Stomach smooth muscle (tissue), 2 donors: Measurements from ENCODE around the gene PRR7.

Experiments
- H3K27ac ChIP-seq: one replicate; pipeline ENCODE4 v1.7.0; 2013; ENCODE audit warnings: mild to moderate bottlenecking, low read length, inconsistent platforms
- H3K27me3 ChIP-seq, 2 donors: one replicate each; pipeline ENCODE4 v1.7.0; 2013; ENCODE audit warnings: low read length in 2 of 2; ENCODE audit not compliant: insufficient read depth in 2 of 2, control insufficient read depth in 1 of 2
- H3K36me3 ChIP-seq, 2 donors: one replicate each; pipeline ENCODE4 v1.7.0; 2013; ENCODE audit warnings: low read length in 2 of 2; ENCODE audit not compliant: control insufficient read depth in 2 of 2, insufficient read depth in 2 of 2
- H3K4me1 ChIP-seq: one replicate; pipeline ENCODE4 v1.7.0; 2013; ENCODE audit warnings: low read length; ENCODE audit not compliant: control insufficient read depth, insufficient read depth
- H3K4me3 ChIP-seq, 2 donors: one replicate each; pipeline ENCODE4 v1.7.0; 2013; ENCODE audit warnings: low read length in 2 of 2
- H3K9ac ChIP-seq, 2 donors: one replicate each; pipeline ENCODE4 v1.7.0; 2013; ENCODE audit warnings: low read length in 2 of 2, mild to moderate bottlenecking in 1 of 2
- H3K9me3 ChIP-seq, 2 donors: one replicate each; pipeline ENCODE4 v1.7.0; 2013; ENCODE audit warnings: low read length in 2 of 2; ENCODE audit not compliant: control insufficient read depth in 2 of 2
- donor health status: healthy.
- donor health status: Pancreatic carcinoma.

The PRR7 gene

GRCh38 chr5:177440211-177440989 is 6.2 kb upstream of the PRR7 start:
- Histone ChIP-seq H3K36me3 (peaks cover 3 to 15% of the 10 kb centered on the region in 2 donors), H3K4me1 (no peaks in the 10 kb centered on the region)

GRCh38 chr5:177440990-177441780 is 5.4 kb upstream of the PRR7 start:
- Histone ChIP-seq H3K4me3 (no peak overlapping the region), H3K9ac (no peak overlapping the region), H3K4me1 (peaks cover 4% of the 10 kb centered on the region), H3K9me3 (no peaks in the 10 kb centered on the region), H3K36me3 (peaks cover 0 to 15% of the 10 kb centered on the region in 2 donors), H3K27me3 (no peaks in the 10 kb centered on the region), H3K27ac (no peak overlapping the region)

More at GRCh38 chr5:177440211-177440989, 6.2 kb upstream of the PRR7 start:
- Histone ChIP-seq H3K27me3 (no peaks in the 10 kb centered on the region), H3K4me3 (no peak overlapping the region), H3K9me3 (no peaks in the 10 kb centered on the region), H3K9ac (no peak overlapping the region), H3K27ac (no peak overlapping the region)

- H3K9ac ChIP-seq, result no peak overlapping the region
- no peak overlapping the region for H3K27ac ChIP-seq
- no peaks in the 10 kb centered on the region for H3K27me3 ChIP-seq
- H3K4me1 ChIP-seq, result peaks cover 12% of the 10 kb centered on the region
- no peaks in the 10 kb centered on the region for H3K9me3 ChIP-seq
- peaks cover 0 to 12% of the 10 kb centered on the region in 2 donors for H3K36me3 ChIP-seq
- H3K4me3 ChIP-seq, result no peak overlapping the region
These were observed 4.4 kb upstream of the PRR7 start for GRCh38 chr5:177442066-177442826.

GRCh38 chr5:177443144-177443983 is 3.2 kb upstream of the PRR7 start:
- no peak overlapping the region for H3K4me3 ChIP-seq
- H3K27ac ChIP-seq, result no peak overlapping the region
- H3K4me1 ChIP-seq, result peaks cover 21% of the 10 kb centered on the region
- H3K36me3 ChIP-seq, result peaks cover 0 to 5% of the 10 kb centered on the region in 2 donors
- H3K9ac ChIP-seq, result no peak overlapping the region
- H3K9me3 ChIP-seq, result no peaks in the 10 kb centered on the region
- H3K27me3 ChIP-seq, result peaks cover 3 to 8% of the 10 kb centered on the region in 2 donors

- H3K27me3 ChIP-seq, result peaks cover 5 to 16% of the 10 kb centered on the region in 2 donors
- H3K9me3 ChIP-seq, result no peaks in the 10 kb centered on the region
- no peak overlapping the region for H3K27ac ChIP-seq
- no peak overlapping the region for H3K9ac ChIP-seq
- no peak overlapping the region for H3K4me3 ChIP-seq
- H3K36me3 ChIP-seq, result peaks cover 0 to 2% of the 10 kb centered on the region in 2 donors
- H3K4me1 ChIP-seq, result peaks cover 21% of the 10 kb centered on the region
These were observed 2.2 kb upstream of the PRR7 start for GRCh38 chr5:177444106-177445051.

- peaks cover 21% of the 10 kb centered on the region for H3K4me1 ChIP-seq
These were observed 1.3 kb upstream of the PRR7 start for GRCh38 chr5:177445052-177445916.

GRCh38 chr5:177445917-177446199 is 756 bp upstream of the PRR7 start:
- H3K9me3 ChIP-seq, result no peaks in the 10 kb centered on the region
- H3K4me1 ChIP-seq, result peaks cover 21% of the 10 kb centered on the region
- H3K27me3 ChIP-seq, result peaks cover 8 to 28% of the 10 kb centered on the region in 2 donors
- H3K36me3 ChIP-seq, result no peaks in the 10 kb centered on the region
- no peak overlapping the region for H3K9ac ChIP-seq
- peak overlapping the region; percentile 52 to 79 for H3K4me3 ChIP-seq
- H3K27ac ChIP-seq, result no peak overlapping the region

More at GRCh38 chr5:177445052-177445916, 1.3 kb upstream of the PRR7 start:
- no peaks in the 10 kb centered on the region for H3K9me3 ChIP-seq
- H3K27me3 ChIP-seq, result peaks cover 5 to 25% of the 10 kb centered on the region in 2 donors
- H3K4me3 ChIP-seq, result peak overlapping the region in 1 of 2 donors; percentile 15
- no peaks in the 10 kb centered on the region for H3K36me3 ChIP-seq
- no peak overlapping the region for H3K27ac ChIP-seq
- H3K9ac ChIP-seq, result no peak overlapping the region

GRCh38 chr5:177447066-177447610 is 524 bp downstream of the PRR7 start:
- Histone ChIP-seq H3K27me3 (peaks cover 11 to 28% of the 10 kb centered on the region in 2 donors), H3K9ac (no peak overlapping the region), H3K9me3 (no peaks in the 10 kb centered on the region), H3K27ac (no peak overlapping the region), H3K4me3 (peak overlapping the region; percentile 31 to 79), H3K36me3 (no peaks in the 10 kb centered on the region), H3K4me1 (peaks cover 21% of the 10 kb centered on the region)
